GM23248 (cell line): ENCODE measurements around the gene CACNA1B.

ENCODE experiments used
- EZH2 ChIP-seq: fragments of 200-600 bp; sonication (generic); IDR thresholded peaks from 2 replicates; pipeline ENCODE4 v1.6.1; 2018; ENCODE audit warnings: antibody characterized with exemption, mild to moderate bottlenecking; ENCODE audit not compliant: insufficient read depth, poor library complexity, severe bottlenecking
- EZH2phosphoT487 ChIP-seq: fragments of 200-600 bp; sonication (generic); IDR thresholded peaks from 2 replicates; pipeline ENCODE4 v1.6.1; 2018; ENCODE audit warnings: antibody characterized with exemption, moderate library complexity, mild to moderate bottlenecking, low read depth; ENCODE audit not compliant: insufficient read depth

GRCh38 chr9:138022756-138023393 is 145.3 kb downstream of the CACNA1B start:
- no peak for TF ChIP-seq EZH2
- no peak for TF ChIP-seq EZH2phosphoT487
